ENCODE results near the gene LMO1.

LMO1 gene
- total RNA-seq: 0 to 0.15 (median 0) reads per million in 4 donors

GRCh38 chr11:8263769-8264410 is at the start of gene LMO1:
LMO1 (minus strand) TSS chr11:8263878; CDS start chr11:8263362, 516 bp downstream.
- peak; percentile 22 to 63 (median 44) for DNase-seq

GRCh38 chr11:8312986-8313385 is 49.3 kb upstream of the LMO1 start:
- no peak for DNase-seq

- no peak for DNase-seq
Measured at GRCh38 chr11:8311366-8311765, 47.7 kb upstream of the LMO1 start.

- no peak for DNase-seq
Measured at GRCh38 chr11:8310743-8311298, 47.1 kb upstream of the LMO1 start.

- DNase-seq: no peak
Measured at GRCh38 chr11:8309862-8310261, 46.2 kb upstream of the LMO1 start.

- no peak for DNase-seq
Measured at GRCh38 chr11:8309311-8309710, 45.6 kb upstream of the LMO1 start.

- no peak for DNase-seq
Measured at GRCh38 chr11:8307601-8308000, 43.9 kb upstream of the LMO1 start.

- DNase-seq: no peak
Measured at GRCh38 chr11:8301622-8302021, 37.9 kb upstream of the LMO1 start.

- DNase-seq: no peak
Measured at GRCh38 chr11:8298801-8299786, 35.4 kb upstream of the LMO1 start.

GRCh38 chr11:8297781-8298440 is 34.2 kb upstream of the LMO1 start:
- DNase-seq: no peak

GRCh38 chr11:8296872-8297271 is 33.2 kb upstream of the LMO1 start:
- DNase-seq: no peak

- no peak for DNase-seq
Measured at GRCh38 chr11:8296038-8296649, 32.5 kb upstream of the LMO1 start.

GRCh38 chr11:8294251-8294935 is 30.7 kb upstream of the LMO1 start:
- no peak for DNase-seq

- no peak for DNase-seq
Measured at GRCh38 chr11:8293171-8293570, 29.5 kb upstream of the LMO1 start.

- DNase-seq: no peak
Measured at GRCh38 chr11:8292351-8292750, 28.7 kb upstream of the LMO1 start.

GRCh38 chr11:8291421-8292350 is 28.0 kb upstream of the LMO1 start:
- DNase-seq: no peak

- no peak for DNase-seq
Measured at GRCh38 chr11:8290081-8290810, 26.6 kb upstream of the LMO1 start.

- no peak for DNase-seq
Measured at GRCh38 chr11:8289492-8289918, 25.8 kb upstream of the LMO1 start.

GRCh38 chr11:8288824-8289491 is 25.3 kb upstream of the LMO1 start:
- DNase-seq: no peak

Measured in T-helper 1 cell (primary cell).